Caki2 (cell line): ENCODE data around the gene TAF8. TPM values are rescaled to one million over a fixed set of nuclear protein-coding genes. Genes with fewer than 3 reads are reported as not detected.
"Not testable (repeated sequence)": the region's sequence is repeated elsewhere in the genome, so short reads cannot be mapped to it uniquely, and the experiment has no call there.

Source experiments
- DNase-seq: peaks from one replicate; pipeline ENCODE4 v3.0.0-alpha.2; 2015; ENCODE audit warnings: low read depth
- in situ Hi-C: cut with HindIII; loops from 2 replicates; pipeline ENCODE4 v1.10.0; 2016; ENCODE audit warnings: low sequenced_read_pairs, low pct_unique_long_range_greater_than_20kb, mixed read lengths
- total RNA-seq: library from RNA; depleted of rRNA; stranded (reverse); fragments of >200 nt; shearing (Covaris generic); gene quantifications from 2 replicates; pipeline ENCODE4 v1.2.3, GENCODE V29; 2014; ENCODE audit warnings: low replicate concordance

Gene TAF8
- total RNA-seq, 1 experiment from 2014 or later = 20.3 TPM

DNA sequence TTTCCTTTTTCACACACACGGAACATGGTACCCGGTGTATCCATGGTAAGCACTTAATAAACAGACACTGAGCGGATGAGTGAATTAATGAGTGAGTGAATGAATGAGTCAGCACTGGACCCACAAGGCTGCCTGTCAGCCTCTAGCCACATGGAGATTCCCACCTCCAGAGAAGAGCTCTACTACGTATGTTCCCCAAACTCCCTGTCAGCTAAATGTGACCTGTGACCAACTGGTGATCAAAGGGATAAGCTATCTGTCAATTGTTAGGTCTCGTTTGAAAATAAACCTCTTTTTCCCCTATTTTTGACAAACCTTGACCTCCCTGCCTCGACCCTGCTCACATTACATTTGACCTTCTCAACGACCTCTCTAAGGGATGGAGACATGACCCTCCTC is 24.5 kb upstream of the TAF8 start:
- DNase-seq = no peak
- in situ Hi-C loops = loop anchor here (25.0 kb wide), 1 partner anchor 89 kb away; the partner anchor contains the start of gene CCND3

- DNase-seq = no peak
- in situ Hi-C loops = loop anchor here (25.0 kb wide), 1 partner anchor 89 kb away; the partner anchor contains the start of gene CCND3
Measured at GRCh38 chr6:42026540-42026939, 23.8 kb upstream of the TAF8 start.

GRCh38 chr6:42028234-42029061 is 21.9 kb upstream of the TAF8 start:
- peak; percentile 50 for DNase-seq
- in situ Hi-C loops = loop anchor here (25.0 kb wide), 1 partner anchor 91 kb away; the partner anchor contains the start of gene CCND3

- no peak for DNase-seq
- in situ Hi-C loops = loop anchor here (25.0 kb wide), 1 partner anchor 92 kb away; the partner anchor contains the start of gene CCND3
Measured at GRCh38 chr6:42029062-42029685, 21.1 kb upstream of the TAF8 start.

DNA sequence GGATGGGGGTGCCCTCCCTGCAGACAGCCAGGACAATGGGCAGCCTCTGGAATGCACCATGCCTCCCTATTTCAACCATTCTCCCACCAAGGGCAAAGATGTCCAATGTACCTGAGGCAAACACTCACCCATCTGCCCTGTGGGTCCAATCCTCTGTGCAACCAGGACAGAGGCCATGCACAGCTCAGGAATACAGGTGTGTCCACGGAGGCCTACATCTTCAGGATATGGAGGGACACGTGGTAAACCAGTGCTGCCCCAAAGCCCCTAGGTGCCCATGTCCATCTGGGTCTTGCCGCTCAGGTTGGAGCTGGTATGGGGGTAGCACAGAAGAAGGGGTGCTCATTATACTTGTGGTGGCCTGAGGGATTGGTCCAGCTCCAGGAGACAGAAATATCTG is 20.4 kb upstream of the TAF8 start:
- in situ Hi-C loops = loop anchor here (25.0 kb wide), 1 partner anchor 93 kb away; the partner anchor contains the start of gene CCND3
- no peak for DNase-seq

DNA sequence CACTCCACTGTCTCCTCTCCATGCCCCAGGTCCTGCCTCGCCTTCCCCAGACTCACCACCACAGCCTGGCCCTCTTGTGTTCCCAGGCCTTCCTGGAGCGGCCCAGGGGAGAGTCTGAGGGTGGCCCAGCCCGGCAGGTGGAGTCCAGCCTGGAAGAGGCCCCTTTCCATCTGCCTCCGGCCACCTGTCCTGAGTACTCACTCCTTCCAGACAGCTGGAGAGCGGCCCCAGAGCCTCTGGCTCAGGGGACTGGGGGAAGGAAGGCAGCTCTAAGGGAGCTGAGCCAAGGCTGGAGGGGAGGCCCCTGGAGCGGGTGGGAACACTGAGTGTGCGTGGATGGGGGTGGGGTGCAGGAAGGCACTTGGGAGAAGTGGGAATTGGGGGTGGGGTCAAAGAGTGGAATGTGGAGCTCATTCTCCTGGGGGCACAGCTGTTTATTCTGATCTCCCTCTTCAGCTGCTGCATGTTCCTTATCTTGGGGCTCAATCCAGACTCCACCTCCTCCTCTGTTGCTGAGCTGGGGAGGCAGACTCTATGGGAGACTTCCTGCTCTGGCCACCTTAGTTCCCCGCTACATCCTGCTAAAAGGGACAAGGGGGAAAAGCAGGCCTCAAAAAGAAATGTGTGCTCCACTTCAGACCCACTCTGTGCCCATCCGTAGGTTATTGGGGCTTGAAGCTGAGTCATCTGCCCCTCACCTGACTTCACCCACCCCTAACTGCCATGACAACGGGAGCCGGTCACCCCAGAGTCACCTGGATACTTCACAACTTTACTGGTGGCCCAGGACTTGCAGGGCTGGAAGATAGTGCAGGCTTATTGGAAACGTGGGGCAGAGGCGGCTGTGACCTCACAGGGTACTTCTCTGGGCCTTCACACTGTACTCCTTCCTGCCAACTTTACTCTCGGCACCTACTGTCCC is 19.5 kb upstream of the TAF8 start:
- DNase-seq = peak; percentile 52
- in situ Hi-C loops = loop anchor here (25.0 kb wide), 1 partner anchor 94 kb away; the partner anchor contains the start of gene CCND3

DNA sequence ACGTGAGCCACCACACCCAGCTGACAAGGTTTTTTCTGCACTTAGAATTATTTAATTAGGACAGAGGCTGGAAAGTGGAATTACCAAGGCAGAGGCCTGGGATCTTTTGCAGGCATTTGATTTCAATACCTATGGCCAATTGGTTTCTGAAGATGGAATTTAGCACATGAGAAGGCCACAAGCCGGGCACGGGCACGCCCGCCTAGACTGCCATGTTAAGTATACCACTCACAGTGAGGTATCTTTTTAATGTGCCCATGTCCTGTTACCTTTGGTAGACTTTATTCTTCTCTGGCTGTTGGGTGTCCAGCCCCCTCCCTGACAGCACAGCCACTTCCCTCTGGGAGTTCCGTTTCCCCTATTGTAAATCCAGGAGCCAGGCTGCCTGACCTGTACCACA is 18.0 kb upstream of the TAF8 start:
- DNase-seq = no peak
- in situ Hi-C loops = loop anchor here (25.0 kb wide), 1 partner anchor 95 kb away; the partner anchor contains the start of gene CCND3

GRCh38 chr6:42037669-42038068 is 12.7 kb upstream of the TAF8 start:
- DNase-seq = not testable (repeated sequence)
- in situ Hi-C loops = loop anchor here (25.0 kb wide), 1 partner anchor 100 kb away; the partner anchor contains the start of gene CCND3

DNA sequence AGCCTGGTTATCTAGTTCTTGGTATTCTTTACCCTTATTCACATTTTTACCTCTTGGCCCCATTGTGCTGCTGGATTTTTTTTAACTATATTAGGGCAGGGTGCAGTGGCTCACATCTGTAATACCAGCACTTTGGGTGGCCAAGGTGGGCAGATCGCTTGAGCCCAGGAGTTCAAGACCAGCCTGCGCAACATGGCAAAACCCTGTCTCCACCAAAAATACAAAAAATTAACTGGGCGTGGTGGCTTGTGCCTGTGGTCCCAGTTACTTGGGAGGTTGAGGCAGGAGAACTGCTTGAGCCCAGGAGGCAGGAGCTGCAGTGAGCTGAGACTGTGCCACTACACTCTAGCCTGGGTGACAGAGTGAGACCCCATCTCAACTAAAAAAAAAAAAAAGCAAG is 12.2 kb upstream of the TAF8 start:
- in situ Hi-C loops = loop anchor here (25.0 kb wide), 1 partner anchor 101 kb away; the partner anchor contains the start of gene CCND3

DNA sequence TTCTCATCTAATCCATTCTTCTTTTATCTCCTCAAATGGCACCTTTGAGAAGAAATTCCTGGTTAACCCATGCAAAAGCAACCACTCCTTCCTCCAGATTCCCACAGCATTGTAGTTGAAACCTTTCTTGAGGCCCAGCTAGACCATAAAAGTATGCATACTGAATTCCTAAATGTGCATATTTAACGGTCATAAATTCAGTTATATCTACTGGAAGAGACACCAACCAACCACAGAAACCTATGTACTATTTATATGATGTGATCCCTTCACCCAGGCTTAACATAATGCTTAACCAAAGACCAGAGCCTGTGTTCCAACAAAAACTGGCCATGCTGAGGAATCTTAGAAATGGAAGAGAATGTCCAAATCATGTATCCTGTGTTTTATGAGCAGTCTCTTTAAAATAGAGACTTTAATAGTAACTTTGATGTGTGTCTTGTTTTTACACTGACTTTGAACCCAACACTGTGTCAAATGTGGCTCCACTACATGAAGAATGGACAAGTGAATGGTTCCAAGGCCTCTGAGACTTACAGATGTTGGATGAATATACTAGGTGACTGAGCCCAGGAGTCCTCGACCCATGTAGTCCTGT is 11.4 kb upstream of the TAF8 start:
- no peak for DNase-seq
- in situ Hi-C loops = loop anchor here (25.0 kb wide), 1 partner anchor 102 kb away; the partner anchor contains the start of gene CCND3

More for the DNA sequence above, 12.2 kb upstream of the TAF8 start:
- DNase-seq = no peak

GRCh38 chr6:42040856-42041480 is 9.4 kb upstream of the TAF8 start:
- in situ Hi-C loops = loop anchor here (25.0 kb wide), 1 partner anchor 104 kb away; the partner anchor contains the start of gene CCND3
- no peak for DNase-seq

GRCh38 chr6:42041481-42042053 is 8.8 kb upstream of the TAF8 start:
- in situ Hi-C loops = loop anchor here (25.0 kb wide), 1 partner anchor 104 kb away; the partner anchor contains the start of gene CCND3

DNA sequence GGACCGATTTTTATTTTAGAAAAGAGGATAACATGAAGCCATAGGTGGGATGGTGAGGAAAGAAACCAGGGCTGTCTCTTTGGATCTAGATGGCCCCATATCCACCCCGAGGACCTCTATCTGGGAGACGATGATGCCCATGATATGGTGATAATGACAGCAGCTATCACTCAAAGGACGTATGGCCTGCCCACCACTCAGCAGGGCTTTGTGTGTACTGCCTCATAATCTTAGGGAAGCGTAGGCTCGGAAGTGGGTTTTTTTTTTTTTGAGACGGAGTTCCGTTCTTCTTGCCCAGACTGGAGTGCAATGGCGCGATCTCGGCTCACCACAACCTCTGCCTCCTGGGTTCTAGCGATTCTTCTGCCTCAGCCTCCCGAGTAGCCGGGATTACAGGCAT is 8.2 kb upstream of the TAF8 start:
- DNase-seq = no peak
- in situ Hi-C loops = loop anchor here (25.0 kb wide), 1 partner anchor 105 kb away; the partner anchor contains the start of gene CCND3

More at GRCh38 chr6:42041481-42042053, 8.8 kb upstream of the TAF8 start:
- DNase-seq = no peak

DNA sequence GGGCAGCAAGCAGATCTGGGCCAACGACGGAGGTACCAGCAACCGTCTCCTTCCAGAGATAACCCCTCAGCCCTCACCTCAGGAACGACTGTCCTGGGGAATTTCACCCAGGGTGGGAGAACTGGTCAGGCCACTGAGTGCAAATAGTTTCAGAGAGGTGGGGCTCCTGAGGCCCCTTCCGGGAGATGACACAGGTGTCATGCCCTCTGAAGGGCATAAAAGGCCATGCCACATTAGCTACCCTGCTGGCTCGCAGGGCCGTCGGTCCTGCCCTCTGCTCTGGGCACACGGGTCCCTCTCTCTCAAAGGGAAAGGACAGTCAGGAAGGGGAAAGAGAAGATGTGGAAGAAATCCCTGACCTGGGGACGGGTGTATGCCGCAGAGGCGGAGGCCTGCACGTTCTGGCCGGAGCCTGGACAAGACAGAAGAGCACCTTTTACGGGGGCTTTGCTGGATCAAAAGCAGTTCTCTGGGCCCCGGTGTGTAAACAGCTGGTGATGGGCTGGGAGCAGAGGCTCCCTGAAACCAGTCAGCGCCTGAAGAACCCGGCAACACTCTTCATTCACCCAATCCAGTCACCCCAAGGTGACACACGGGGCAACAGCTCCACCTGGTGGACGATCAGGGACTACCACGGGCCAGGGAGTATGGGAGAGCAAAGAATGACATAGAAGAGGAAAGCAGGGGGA is 6.4 kb upstream of the TAF8 start:
- peak; percentile 85 for DNase-seq
- in situ Hi-C loops = loop anchor here (25.0 kb wide), 1 partner anchor 107 kb away; the partner anchor contains the start of gene CCND3

- in situ Hi-C loops = loop anchor here (25.0 kb wide), 1 partner anchor 108 kb away; the partner anchor contains the start of gene CCND3
Measured at GRCh38 chr6:42045538-42046460, 4.5 kb upstream of the TAF8 start.

More at GRCh38 chr6:42045538-42046460, 4.5 kb upstream of the TAF8 start:
- peak; percentile 79 for DNase-seq
